Adrenal gland (tissue), 5 donors: ENCODE results near the gene TFB1M.

Experiments used
- CTCF ChIP-seq, 6 experiments: fragments of 450-650 bp in 4 of 6; fragments of 200-600 bp in 2 of 6; sonication (generic) in 1 of 6; IDR thresholded peaks; 1 replicate in 5 of 6; 2 replicates in 1 of 6; pipeline versions ENCODE4 v1.5.1 to v1.8.0; 2016 to 2021; ENCODE audit warnings: antibody characterized with exemption in 6 of 6, mild to moderate bottlenecking in 2 of 6, moderate library complexity in 1 of 6
- POLR2A ChIP-seq, 2 donors: fragments of 450-650 bp; IDR thresholded peaks; one replicate each; pipeline ENCODE4 v1.6.1; 2017; ENCODE audit warnings: antibody characterized with exemption in 2 of 2, mild to moderate bottlenecking in 2 of 2, moderate library complexity in 1 of 2
- donor health status: DM: no; HTN: no; CAD: no.

DNA sequence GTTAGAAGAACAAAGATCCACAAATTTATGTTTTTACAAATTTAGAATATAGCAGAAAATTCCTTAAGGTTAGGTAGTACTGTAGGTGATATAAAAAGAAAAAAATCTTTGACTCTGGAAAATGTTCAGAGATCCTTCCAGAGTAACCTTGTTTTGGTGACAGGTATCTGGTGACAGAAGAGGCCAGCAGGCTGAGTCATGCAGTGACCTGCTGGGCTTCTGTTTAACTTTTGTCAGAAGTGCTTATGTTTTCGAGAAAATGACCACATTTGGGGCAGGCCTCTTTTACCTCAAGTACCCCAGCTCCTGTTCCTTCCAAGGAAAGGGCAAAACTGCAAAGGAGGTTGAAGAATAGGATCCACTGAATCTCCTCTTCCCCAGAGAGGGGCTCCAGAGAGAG, 60.9 kb downstream of the TFB1M start:
- no peak for TF ChIP-seq CTCF (IDR thresholded peaks at IDR 0.05)
- peak in 1 of 2 donors; percentile 25 for TF ChIP-seq POLR2A (IDR thresholded peaks at IDR 0.05)
